ENCODE results near the gene SNORC.
"Not testable (repeated sequence)": the region's sequence is repeated elsewhere in the genome, so short reads cannot be mapped to it uniquely, and the experiment has no call there.

DNA sequence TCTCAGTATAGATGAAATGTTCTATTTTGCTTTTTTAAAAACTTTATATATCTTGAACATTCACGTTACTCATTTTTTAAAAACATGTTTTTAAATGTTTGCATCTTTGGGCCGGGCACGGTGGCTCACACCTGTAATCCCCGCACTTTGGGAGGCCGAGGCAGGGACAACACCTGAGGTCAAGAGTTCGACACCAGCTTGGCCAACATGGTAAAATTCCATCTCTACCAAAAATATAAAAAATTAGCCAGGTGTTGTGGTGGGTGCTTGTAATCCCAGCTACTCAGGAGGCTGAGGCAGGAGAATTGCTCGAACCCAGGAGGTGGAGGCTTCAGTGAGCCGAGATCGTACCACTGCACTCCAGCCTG, 37.6 kb downstream of the SNORC start:
- TF ChIP-seq, protein P1, sequence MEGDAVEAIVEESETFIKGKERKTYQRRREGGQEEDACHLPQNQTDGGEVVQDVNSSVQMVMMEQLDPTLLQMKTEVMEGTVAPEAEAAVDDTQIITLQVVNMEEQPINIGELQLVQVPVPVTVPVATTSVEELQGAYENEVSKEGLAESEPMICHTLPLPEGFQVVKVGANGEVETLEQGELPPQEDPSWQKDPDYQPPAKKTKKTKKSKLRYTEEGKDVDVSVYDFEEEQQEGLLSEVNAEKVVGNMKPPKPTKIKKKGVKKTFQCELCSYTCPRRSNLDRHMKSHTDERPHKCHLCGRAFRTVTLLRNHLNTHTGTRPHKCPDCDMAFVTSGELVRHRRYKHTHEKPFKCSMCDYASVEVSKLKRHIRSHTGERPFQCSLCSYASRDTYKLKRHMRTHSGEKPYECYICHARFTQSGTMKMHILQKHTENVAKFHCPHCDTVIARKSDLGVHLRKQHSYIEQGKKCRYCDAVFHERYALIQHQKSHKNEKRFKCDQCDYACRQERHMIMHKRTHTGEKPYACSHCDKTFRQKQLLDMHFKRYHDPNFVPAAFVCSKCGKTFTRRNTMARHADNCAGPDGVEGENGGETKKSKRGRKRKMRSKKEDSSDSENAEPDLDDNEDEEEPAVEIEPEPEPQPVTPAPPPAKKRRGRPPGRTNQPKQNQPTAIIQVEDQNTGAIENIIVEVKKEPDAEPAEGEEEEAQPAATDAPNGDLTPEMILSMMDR (IDR thresholded peaks at IDR 0.05), result not testable (repeated sequence)
- TF ChIP-seq POLR2A (IDR thresholded peaks at IDR 0.05), result not testable (repeated sequence)

Measured in adrenal gland (tissue), 5 donors.